Measurements from ENCODE around the gene AMBRA1.
"Not testable (repeated sequence)": the region's sequence is repeated elsewhere in the genome, so short reads cannot be mapped to it uniquely, and the experiment has no call there.

AMBRA1 gene

DNA sequence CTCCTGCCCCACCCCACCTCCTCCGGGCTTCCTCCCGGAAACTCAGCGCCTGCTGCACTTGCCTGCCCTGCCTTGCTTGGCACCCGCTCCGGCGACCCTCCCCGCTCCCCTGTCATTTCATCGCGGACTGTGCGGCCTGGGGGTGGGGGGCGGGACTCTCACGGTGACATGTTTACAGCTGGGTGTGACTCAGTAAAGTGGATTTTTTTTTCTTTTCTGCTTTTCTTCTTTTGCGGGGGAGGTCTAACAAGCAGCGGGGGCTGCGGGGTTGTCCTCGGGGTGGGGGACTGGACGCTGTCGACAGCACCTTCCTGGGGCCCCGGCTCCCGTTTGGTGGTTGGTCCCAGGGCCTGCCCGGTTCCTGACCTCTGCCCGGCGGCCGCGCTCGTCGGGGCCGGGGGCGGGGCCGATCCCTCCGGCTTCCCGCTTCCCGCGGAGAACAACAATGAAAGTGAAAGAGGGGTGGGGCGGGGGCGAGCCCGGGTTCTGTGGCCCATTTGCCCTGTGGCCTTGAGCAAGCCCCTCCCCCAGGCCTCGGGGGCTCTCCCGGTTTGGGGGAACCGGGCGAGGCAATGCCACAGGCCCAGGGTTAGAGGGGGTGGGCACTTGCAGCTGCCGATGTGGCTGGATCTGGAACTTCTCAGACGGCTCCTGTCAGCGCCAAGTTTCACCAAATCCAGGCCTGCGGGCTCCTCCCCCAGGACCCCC, 213.3 kb downstream of the AMBRA1 start:
- FAIRE-seq: no peak

GRCh38 chr11:46379482-46380293, 214.1 kb downstream of the AMBRA1 start:
- peak; percentile 25 for FAIRE-seq

DNA sequence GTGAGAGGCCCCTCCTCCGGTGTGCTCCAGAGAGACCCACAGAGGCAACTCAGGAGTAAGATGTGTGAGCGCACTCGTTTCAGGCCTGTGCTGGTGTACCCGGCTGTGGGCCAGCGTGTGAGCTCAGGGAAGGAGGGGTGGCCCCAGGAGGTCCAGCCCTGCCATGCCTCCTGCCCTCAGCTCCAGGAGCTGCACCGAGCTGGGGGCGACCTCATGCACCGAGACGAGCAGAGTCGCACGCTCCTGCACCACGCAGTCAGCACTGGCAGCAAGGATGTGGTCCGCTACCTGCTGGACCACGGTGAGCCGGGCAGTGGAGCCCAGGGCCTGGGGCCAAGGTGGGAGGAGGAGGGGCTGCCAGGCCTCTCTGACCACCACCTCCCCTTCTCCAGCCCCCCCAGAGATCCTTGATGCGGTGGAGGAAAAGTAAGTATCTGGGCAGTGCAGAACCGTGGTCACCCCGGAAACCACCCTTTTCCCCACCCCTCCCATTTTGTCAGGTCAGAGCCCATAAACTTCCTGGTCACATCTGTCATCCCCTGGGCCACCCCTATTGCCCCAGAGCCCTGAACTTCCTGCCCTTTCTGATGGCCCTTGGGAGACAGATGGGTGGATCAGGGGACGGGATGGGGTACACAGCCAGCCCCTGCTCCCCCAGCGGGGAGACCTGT, 214.9 kb downstream of the AMBRA1 start:
- FAIRE-seq: no peak

- FAIRE-seq: no peak
Measured at GRCh38 chr11:46378296-46378695, 215.5 kb downstream of the AMBRA1 start.

DNA sequence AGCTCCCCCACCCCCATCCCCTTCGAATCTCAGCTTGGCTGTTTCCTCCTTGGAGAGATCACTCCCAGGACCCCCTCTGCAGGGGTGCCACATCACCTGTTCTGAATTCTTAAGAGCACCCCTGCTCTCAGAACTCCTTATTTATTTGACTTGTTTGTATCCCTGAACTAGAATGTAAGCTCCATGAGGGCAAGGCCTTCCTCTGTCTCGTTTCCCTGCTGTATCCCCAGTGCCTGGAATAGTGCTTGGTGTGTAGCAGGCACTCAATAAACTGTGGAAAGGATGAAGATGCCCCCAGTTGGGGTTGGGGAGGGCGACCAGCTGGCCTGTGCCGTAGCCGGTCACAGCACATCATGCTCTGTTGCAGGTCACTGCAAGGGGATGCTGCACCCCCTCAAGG, 216.0 kb downstream of the AMBRA1 start:
- FAIRE-seq: no peak

DNA sequence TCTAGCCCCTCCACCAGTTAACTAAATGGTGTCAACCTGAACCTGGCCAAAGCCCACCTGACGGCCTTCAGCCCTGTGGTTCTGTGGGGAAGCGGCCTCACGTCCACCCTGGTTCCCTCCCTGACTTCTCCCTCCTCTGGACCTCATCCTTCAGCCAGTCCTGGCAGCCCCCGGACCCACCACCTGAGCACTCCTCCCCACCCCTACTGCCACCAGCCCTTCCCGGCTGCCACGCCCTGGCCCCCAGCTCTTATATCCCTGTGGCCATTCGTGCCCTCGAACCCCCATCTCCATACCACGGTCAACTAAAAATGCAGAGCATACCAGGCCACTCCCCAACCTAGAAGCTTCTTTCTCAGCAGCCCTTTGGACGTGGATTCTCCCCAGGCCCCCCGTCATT, 216.5 kb downstream of the AMBRA1 start:
- no peak for FAIRE-seq

- no peak for FAIRE-seq
Measured at GRCh38 chr11:46376258-46377050, 217.4 kb downstream of the AMBRA1 start.

DNA sequence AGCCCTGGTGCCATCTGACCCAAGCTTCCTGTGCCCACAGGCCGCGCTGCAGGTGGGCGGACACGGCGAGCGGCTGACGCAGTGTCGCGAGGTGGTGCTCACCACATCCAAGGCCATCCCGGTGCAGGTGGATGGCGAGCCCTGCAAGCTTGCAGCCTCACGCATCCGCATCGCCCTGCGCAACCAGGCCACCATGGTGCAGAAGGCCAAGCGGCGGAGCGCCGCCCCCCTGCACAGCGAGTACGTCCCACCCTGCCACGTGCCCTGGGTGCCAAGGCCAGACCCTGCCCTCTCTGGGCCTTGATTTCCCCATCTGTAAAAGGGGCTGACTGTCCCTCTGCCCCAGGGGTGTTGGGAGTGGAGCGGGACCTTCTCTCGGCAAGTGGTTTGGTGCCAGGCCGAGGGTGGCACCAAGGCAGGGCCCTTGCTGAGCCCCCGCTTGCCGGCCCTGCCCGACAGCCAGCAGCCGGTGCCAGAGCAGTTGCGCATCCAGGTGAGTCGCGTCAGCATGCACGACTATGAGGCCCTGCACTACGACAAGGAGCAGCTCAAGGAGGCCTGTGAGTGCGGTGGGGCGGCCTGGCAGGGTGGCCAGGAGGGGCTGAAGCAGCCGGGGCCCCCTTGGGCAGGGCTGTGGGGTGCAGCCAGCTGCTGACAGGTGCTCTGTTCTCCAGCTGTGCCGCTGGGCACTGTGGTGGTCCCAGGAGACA, 218.3 kb downstream of the AMBRA1 start:
- no peak for FAIRE-seq

DNA sequence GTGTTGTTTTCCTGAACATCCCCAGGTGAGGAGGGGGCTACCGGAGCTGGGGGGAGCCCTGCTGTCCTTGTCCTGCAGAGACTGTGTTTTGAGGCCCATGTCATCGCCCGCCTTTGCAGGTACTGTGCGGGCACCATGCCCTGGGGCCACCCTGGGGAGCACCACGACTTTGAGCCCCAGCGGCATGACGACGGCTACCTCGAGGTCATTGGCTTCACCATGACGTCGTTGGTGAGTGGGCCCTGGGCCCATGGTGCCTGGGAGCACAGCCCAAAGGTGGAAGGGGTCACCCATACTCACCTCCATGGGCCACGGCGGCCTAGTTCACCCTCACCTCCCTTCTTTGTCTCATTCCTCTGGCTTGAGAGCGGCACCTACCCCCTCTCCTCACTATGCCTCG, 219.0 kb downstream of the AMBRA1 start:
- FAIRE-seq: no peak

DNA sequence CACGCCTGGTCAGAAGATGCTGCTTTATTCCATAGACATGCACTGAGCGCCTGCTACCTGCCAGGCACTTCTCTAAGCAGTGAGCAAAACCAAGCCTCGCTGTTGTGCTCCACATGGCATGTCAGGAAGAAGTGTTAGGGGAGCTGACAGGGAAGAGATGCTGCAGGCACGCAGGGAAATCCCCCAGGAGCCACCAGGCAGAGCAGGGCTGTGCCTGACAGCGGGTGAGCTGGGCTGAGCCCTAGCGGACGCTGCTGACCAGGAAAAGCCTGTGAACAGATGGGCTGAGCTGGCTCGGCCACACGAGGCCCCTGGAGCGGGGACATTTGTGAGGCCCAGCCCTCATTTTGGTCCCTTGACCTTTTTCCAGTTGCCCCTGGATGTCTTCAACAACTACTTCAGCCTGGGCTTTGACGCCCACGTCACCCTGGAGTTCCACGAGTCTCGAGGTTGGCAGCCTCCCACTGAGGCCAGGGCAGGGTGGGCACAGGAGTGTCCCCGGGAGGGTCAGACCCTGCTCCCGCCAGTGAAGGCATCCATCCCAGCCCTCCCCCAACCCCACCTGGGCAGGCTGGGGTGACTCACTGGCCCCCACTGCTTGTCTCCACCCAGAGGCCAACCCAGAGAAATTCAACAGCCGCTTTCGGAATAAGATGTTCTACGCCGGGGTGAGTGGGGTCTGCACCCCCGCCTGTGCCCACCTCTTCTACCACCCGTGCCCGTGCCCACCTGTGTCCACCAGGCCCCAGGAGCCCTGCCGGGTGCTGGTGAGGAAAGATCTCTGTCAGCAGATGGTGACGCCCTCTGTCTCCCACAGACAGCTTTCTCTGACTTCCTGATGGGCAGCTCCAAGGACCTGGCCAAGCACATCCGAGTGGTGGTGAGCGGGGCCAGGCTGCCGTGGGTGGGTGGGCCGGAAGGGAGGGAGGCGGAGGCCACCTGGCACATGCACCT, 219.8 kb downstream of the AMBRA1 start:
- FAIRE-seq: no peak

DNA sequence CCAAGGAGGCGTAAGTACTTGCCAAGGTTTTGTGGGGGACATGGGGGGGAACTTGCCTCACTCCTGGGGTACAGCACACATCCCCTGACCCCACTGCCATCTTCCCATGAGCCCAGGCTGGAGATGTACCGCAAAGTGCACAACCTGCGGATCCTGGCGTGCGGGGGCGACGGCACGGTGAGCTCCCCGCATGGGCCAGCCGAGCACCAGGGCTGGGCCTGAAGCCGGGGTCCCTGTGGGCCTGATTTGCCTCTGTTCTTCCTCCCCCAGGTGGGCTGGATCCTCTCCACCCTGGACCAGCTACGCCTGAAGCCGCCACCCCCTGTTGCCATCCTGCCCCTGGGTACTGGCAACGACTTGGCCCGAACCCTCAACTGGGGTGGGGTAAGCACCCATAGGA, 221.3 kb downstream of the AMBRA1 start:
- FAIRE-seq: not testable (repeated sequence)

DNA sequence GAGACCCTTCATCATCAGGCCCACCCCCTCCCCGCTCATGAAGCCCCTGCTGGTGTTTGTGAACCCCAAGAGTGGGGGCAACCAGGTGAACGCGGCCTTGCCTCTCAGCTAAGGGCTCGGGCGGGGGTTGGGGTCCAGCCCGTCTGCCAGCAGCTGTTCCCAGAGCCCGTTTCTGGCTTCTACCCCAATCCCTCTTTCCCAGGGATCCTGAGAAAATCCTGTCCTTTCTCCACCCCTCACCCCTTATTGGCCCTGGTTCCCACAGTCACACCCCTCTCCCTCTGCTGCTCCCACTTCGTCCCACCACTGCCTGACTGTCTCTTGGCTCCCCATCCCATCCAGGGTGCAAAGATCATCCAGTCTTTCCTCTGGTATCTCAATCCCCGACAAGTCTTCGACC, 221.7 kb downstream of the AMBRA1 start:
- FAIRE-seq: no peak

DNA sequence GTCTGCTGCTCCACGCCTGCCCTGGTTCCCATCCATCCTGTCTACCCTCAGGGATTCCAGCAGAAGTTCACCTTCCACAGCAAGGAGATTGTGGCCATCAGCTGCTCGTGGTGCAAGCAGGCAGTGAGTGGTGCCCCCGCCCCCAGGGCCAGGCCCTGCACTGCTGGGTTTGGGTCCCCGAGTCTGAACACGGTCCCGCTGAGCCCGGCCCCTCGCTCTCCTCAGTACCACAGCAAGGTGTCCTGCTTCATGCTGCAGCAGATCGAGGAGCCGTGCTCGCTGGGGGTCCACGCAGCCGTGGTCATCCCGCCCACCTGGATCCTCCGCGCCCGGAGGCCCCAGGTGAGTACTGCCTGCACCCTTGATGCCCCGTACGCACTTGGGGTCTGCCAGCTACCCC, 222.6 kb downstream of the AMBRA1 start:
- not testable (repeated sequence) for FAIRE-seq

DNA sequence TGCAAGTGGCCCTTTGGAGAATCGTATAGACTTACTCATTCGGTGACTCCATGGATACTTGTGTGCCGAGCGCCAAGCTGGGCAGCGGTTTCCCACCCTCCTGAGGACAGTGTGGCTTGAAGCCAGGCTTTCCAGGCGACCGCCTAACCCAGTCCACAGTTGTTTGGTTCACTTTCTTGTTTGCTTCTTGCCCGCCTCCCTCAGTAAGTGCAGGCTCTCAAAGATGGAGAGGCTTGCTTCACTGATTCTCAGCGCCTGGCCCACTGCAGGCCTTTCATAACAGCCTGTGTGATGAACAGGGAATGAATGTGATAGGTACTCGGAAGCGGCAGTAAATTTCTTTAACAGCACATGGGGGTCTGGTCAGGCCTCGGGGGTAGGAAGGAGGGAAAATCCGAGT, 223.6 kb downstream of the AMBRA1 start:
- no peak for FAIRE-seq

DNA sequence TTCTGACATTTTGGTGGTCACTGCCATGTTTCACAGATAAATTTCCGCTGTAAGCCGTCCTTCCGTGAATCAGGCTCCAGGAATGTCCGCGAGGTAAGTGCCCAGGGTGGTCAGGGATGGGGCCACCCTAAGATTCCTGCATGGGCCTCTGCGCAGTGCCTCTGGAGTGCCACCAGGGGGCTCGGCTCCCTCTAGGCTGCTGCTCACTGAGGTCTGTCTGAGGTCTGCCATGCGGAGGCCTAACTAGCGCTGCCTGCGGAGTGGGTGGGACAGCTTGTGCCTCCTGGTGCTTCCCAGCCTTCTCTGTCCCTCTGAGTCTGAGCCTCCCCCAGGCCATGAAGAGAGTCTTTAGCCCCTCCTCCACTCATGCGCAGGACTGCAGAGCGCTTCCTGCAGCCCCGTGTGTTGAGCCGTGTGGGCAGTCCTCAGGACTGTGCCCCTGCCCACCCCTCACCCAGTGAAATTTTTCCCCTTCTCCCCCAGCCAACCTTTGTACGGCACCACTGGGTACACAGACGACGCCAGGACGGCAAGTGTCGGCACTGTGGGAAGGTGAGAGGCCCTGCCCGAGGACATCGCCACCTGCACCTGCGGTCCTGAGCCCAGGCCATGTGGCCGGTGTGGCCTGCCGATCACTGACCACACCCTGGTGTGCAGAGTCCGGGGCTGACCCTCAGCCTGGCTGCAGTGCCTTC, 224.2 kb downstream of the AMBRA1 start:
- FAIRE-seq: peak; percentile 31

GRCh38 chr11:46367916-46368267, 225.9 kb downstream of the AMBRA1 start:
- FAIRE-seq: no peak

DNA sequence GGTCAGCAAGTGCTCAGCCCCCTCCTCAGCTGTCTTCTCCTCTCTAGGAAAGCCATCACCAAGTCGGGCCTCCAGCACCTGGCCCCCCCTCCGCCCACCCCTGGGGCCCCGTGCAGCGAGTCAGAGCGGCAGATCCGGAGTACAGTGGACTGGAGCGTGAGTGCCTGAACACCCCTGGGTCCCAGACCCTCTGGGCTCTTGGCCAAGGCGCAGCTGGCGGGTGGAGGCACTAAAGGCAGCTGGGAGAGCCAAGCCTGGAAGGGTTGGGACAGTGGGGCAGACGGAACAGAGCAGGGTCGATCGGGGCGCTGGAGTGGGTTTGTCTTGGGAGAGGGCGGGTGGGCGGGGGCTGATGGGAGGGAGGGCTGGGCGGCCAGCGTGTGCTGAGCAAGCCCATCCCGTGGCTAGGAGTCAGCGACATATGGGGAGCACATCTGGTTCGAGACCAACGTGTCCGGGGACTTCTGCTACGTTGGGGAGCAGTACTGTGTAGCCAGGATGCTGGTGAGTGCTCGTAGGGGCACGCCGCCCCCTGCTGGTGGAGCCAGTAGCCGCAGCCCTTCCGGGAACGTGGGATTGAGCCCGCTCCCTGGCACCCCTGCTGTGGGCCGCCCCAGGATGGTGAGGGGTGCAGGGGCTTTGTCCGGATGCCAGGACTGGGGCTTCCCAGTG, 226.4 kb downstream of the AMBRA1 start:
- no peak for FAIRE-seq

GRCh38 chr11:46366661-46367161, 227.1 kb downstream of the AMBRA1 start:
- no peak for FAIRE-seq

DNA sequence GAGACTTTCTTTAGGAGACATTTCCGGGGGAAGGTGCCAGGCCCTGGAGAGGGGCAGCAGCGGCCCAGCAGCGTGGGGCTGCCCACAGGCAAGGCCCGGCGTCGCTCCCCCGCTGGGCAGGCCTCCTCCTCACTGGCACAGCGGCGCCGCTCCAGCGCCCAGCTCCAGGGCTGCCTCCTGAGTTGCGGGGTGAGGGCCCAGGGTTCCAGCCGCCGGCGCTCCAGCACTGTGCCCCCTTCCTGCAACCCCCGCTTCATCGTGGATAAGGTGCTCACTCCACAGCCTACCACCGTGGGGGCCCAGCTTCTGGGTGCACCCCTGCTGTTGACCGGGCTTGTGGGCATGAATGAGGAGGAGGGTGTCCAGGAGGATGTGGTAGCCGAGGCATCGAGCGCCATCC, 227.6 kb downstream of the AMBRA1 start:
- FAIRE-seq: no peak

- no peak for FAIRE-seq
Measured at GRCh38 chr11:46364791-46365190, 229.0 kb downstream of the AMBRA1 start.

All from G401.6 (cell line).